Lung microvascular endothelial cell (primary cell): ENCODE data around the gene PDE6B. TPM values are rescaled to one million over a fixed set of nuclear protein-coding genes. Genes with fewer than 3 reads are reported as not detected.
"Not testable (repeated sequence)": the region's sequence is repeated elsewhere in the genome, so short reads cannot be mapped to it uniquely, and the experiment has no call there.

Source experiments
- DNase-seq, 2 donors: peaks; one replicate each; pipeline versions ENCODE4 v3.0.0 to v3.0.0-alpha.2; 2010; ENCODE audit warnings: low read depth in 2 of 2
- total RNA-seq: library from RNA; depleted of rRNA; stranded (reverse); fragments of >200 nt; gene quantifications from 2 replicates; pipeline ENCODE4 v1.2.1, GENCODE V29; 2014

The PDE6B gene
- total RNA-seq, 1 donor from 2014 or later: 7.5 TPM

DNA sequence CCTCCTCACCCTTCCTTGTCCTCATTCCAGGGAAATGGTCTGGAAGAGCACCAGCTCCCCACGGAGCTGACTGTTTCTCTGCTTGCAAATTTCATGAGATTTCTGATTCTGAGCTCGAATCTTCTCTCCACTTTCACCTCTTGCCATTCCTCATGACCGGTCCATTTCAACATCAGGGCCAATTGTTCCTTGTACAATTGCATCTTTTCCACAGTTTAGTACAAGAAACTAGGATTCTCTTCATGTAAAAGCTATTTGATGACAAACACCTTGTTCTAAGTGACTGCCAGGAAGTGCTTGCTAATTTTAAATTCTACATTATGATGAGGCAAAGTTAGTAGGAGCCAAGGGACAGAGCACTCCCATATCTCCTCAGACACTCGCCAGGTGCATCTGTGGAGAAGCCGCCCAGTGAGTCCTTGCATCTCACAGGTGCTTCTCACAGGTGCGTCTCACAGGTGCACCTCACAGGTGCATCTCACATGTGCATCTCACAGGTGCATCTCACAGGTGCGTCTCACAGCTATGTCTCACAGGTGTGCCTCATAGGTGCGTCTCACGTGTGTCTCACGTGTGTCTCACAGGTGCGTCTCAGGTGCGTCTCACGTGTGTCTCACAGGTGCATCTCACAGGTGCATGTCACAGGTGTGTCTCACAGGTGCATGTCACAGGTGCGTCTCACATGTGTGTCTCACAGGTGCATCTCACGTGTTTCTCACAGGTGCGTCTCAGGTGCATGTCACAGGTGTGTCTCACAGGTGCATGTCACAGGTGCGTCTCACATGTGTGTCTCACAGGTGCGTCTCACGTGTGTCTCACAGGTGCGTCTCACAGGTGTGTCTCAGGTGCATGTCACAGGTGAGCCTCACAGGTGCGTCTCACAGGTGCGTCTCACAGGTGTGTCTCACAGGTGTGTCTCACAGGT, 3.0 kb upstream of the PDE6B start:
- no peak for DNase-seq

DNA sequence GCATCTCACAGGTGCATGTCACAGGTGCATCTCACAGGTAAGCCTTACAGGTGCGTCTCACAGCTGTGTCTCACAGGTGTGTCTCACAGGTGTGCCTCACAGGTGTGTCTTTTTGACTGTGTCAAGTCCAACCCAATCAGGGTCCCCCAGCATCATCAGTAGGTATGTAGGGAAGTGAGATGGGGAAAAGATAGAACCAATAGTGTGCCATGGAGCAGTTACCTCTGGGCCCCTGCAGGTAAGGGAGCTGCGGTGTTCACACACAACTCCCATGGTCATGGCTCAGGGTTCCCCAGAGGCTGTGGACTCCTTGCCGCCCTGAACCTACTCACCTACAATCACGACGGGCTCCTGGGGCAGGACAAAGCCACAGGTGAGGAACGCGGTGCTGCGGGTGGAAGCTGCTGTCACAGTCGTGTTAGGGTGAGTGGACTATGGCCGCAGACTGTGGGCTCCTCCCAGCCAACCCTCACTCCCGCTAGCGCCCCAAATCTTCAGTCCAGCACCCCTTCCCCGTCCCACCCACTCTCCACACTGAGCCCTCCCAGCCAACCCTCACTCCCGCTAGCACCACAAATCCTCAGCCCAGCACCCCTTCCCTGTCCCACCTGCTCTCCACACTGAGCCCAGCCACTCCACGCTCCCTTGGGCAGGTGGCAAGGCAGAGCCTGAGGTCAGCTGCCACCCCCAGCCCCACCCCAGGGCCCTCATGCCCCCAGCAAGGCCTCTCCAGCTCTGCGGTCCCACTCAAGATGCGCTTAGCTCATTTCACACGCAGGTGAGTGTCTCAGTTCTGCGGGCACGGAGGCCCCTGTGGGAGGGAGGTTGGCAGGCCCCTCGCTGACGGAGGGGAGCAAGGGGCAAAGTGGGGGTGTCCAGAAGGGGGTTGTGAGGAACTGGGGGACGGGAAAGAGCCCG, 2.1 kb upstream of the PDE6B start:
- no peak for DNase-seq

DNA sequence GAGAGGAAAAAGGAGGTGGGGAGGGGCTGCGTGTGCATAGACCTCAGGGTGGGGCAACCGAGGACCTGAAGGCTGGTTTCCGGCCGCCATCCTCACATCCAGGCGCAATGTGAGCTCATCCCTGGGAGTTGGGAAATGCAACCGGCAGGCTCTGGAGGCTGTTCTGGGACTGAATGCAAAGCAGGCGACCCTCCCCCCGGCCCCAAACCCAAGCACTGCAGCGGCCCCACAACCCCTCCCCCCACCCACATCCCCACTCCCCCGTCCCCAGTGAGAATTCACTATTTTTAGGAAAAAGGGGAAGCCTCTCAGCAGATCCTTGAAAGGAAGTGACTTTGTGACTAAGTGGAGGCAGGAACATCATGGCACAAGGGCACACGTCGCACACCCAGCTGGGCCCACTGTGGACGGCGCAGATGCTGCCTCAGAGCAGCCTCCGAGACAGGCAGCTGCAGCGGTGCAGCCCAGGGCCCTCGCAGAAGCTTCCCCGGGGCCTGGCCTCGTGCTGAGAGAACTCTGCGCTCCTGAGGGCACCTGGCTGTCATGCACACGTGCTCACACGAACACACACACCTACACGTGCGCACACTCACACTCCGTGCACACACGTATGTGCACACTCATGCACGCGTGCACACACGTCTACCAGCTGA, 1.3 kb upstream of the PDE6B start:
- DNase-seq: no peak

DNA sequence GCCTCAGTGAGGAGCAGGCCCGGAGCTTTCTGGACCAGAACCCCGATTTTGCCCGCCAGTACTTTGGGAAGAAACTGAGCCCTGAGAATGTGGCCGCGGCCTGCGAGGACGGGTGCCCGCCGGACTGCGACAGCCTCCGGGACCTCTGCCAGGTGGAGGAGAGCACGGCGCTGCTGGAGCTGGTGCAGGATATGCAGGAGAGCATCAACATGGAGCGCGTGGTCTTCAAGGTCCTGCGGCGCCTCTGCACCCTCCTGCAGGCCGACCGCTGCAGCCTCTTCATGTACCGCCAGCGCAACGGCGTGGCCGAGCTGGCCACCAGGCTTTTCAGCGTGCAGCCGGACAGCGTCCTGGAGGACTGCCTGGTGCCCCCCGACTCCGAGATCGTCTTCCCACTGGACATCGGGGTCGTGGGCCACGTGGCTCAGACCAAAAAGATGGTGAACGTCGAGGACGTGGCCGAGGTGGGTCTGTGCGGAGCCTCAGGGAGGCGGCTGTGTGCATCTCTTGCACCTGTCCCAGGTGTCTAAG, 323 bp downstream of the PDE6B start:
- DNase-seq: no peak

DNA sequence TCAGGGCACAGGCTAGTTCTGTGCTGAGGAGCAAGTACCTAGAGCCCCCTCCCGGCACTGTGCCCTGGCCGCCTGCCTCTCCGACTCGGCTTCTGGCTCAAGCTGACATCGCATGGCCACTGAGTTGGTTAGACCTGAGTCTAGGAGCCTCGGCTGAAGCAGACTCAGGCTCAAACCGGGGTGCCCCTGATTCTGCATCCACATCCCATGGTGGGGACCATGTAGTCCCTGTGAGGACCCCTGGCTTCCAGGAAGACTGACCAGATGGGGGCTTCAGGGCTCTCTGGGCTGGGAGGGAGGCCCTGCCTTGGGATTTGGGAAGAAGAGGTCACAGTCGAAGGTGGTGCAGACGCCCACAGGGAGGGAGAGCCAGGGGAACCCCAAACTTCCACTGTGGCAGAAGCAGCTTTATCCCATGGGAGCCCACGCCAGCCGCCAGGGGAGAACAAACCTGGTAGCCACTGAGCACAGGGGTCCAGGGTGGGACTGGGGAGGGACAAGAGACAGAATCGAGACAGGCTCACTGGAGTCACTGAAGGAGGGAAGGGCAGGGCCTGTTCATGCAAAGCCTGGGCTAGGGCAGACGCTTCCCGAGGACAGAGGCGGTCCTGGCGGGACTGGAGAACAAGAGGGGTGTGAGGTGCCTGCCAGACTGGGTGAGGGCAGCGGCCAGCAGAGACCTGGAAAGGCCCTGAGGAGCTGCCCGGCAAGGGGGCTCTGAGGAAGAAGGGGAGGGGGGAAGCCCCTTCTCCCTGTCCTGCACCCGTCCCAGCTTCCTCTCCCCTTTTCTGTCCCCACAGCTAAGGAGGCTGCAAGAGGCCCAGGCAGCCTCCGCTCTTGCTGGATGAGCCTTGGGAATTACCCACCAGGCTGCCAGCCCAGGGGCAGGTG, 1.1 kb downstream of the PDE6B start:
- no peak for DNase-seq

DNA sequence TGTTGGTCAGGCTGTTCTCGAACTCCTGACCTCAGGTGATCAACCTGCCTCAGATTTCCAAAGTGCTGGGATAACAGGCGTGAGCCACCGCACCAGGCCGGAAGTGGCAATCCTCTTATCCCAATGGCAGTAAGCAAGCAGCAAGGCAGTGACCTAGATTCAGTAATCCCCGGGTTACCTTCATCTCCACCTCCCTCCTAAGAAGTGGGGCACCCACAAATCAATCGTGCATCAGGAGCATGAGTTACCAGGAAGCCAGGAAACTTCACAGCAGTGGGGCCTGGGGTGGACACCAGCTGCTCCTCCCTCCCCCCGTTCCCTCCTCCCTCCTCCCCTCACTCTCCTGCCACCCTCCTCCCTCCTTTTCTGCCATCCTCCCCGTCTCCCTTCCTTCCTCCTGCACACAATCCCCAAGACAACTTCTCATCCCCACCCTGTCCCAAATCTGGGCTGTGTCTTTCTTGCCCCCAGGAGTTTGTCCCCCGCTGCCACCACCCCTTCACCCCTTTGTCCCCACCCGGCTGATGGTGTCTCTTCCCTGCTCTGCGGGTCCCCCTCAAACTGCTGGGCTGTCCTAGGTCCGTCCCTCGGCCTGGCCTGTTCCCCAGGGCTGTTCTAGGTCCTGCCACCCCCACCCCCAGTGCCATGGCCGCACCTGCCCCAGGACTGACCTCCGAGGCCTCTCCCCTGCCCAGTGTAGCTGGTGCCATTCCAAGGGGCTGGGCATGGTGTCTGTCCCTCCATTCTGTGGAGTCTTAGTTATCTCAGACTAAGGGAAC, 2.2 kb downstream of the PDE6B start:
- no peak for DNase-seq

DNA sequence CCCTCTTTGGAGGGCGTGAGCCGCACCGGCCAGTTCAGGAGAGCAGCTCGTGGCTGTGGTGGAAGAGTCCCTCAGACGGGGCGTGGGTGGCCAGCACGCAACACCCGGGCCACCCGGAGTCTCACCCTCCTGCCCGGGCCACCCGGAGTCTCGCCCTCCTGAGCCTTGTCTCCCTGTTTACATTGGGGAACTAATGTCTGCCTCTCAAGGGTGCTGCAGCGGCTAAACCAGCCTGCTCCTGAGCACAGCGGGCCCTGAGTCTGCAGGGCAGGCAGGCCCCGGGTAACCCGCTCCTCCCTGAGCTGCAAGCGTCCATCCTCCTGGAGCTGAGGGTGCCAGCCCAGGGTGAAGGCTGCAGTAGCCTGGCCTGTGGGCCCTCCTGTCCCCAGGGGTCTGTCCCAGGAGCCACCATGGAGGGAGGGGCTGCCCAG, 3.0 kb downstream of the PDE6B start:
- DNase-seq: no peak

DNA sequence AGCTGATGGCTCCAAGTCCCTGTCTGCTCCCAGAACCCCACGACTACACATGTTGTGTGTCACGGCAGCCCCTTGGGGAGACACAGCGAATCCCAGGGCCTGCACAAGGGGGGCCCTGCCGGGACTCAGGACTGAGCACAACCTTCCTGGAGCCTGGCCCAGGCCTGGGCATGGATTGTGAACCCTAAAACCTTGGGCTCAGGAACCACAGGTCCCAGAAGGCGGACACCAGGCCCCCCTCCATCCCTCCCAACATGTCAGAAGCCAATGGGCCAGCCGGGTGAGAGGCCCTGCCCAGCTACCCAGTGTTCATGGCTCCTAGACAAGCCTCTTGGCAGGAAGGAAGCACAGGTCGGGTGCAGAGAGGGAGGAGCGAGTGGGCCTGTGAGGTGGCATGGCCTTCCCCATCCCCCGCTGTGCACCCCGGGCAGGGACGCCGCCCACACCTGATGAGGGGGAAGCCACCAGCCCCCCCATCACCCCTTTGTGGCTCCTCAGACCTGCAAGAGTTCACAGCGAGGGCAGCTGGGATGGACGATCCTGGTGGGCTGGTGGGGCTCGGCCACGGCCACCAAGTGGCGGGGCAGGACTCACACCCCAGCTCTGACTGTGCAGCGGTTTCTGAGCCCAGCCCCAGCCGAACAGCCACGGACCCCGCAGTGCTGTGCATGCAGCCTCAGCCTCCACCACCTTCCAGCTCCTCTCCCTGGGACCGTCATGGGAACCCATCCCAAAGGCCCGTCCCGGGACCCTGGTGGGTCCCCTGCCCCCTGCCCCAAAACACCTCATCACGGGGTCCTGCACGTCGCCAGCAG, 3.7 kb downstream of the PDE6B start:
- DNase-seq: no peak

DNA sequence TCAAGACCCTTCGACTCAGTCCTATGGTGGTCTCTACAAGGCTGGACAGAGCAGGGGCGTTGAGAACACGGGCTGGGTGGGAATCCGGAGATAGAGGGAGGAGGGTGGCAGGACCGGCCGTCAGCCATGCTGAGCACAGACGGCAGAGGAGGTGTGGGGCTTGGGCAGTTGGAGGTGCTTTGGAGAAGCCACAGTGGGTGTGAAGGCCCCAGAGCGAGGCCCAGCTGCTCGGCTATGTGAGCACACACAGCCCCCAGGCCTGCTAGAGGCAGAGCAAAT, 4.2 kb downstream of the PDE6B start:
- no peak for DNase-seq

DNA sequence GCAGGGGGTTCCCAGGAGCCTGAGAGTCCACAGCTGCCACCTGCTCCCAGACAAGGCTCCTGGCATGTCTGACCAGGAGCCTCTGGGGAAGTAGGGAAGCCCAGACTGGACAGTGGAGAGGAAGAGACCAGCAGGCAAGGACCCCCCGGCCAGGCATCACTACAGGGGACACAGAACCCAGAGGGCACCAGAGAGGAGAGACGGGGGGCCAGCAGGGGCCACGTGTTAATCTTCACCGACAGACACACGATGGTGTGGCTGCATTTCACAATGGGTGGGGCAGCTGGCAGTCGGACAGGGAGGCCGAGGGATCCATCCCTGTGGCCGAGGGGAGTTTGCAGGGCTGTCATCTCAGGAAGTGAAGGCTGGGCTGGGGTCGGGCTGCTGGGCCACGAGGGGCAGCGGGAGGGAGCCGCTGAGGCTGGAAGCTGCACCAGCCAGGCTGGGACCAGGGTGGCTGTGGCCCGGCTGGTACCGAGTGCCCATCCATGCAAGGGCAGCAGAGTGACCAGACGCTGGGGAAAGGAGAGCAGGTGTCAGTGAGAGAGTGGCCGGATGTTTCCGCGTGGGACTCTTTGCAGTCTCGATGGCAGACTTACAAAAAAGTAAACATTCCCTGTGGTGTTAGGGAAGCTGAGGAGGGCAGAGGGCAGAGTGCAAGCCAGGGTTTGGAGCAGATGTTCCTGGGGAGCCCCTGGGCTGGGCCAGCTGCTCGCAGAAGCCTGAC, 4.7 kb downstream of the PDE6B start:
- no peak for DNase-seq

DNA sequence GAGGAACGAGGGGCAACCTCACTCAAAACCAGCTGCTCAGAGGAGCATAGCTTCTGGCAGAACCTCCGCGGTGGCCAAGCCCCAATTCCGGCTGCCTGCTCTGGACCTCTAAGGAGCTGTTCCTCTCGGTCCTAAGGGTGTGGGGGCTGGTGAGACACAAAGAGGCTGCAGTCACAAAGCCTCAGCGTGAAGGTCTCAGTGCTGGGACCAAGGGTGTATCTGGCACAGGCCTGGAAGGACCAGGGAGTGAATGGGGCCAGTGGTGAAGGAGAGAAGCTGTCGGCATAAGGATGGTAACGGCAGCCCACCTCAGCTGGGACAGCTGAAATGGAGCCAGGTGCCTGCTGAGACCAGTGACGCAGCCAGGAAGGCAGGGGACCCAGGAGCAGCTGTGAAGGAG, 5.3 kb downstream of the PDE6B start:
- DNase-seq: no peak

DNA sequence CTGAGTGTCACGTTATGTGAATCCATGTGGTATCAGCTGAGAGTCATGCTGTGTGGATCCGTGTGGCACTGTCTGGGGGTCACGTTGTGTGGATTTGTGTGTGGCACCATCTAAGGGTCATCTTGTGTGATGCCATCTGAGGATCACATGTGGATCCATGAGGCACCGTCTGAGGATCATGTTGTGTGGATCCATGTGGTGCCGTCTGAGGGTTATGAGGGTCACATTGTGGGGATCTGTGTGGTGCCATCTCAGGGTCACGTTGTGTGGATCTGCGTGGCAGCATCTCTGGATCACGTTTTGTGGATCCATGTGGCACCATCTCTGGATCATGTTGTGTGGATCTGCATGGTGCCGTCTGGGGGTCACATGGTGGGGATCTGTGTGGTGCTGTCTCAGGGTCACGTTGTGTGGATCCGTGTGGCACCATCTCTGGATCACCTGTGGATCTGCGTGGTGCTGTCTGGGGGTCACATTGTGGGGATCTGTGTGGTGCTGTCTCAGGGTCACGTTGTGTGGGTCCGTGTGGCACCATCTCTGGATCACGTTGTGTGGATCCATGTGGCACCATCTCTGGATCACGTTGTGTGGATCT, 6.9 kb downstream of the PDE6B start:
- DNase-seq: no peak

DNA sequence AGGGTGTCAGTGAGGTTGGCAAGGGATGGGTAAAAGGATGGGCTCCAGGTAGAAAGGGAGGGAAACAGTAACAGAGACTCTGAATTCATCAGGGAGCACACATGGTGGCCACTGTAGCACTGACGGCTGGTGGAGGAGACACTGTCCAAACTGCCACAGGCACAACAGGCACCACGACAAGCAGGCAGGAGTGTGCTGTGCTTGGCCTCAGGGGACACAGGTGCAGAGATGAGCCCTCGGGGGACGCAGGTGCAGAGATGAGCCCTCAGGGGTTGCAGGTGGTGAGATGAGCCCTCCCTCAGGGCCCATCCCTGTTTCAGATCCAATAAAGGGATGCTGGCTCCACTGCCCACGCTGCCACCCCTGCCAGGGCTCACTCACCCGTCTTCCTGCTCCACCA, 7.6 kb downstream of the PDE6B start:
- DNase-seq: no peak

DNA sequence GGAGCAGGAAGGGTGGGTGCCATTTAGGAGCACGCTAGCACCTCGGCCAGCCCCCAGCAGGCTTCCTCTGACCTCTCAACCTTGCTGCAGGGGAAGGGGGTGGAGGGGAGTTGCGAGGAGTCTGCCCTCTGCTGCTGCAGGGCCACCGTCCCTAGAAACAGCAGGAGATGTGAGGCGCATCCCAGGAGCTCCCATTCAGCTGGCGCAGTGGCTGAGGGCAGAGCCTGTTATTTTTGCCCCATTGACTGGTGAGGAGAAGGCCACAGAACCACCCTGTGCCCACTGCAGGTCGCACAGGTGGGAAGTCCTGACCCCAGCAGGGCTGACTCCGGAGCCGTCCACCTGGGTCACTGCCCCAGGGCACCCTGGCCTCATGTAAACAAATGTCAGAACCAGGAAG, 8.0 kb downstream of the PDE6B start:
- no peak for DNase-seq

DNA sequence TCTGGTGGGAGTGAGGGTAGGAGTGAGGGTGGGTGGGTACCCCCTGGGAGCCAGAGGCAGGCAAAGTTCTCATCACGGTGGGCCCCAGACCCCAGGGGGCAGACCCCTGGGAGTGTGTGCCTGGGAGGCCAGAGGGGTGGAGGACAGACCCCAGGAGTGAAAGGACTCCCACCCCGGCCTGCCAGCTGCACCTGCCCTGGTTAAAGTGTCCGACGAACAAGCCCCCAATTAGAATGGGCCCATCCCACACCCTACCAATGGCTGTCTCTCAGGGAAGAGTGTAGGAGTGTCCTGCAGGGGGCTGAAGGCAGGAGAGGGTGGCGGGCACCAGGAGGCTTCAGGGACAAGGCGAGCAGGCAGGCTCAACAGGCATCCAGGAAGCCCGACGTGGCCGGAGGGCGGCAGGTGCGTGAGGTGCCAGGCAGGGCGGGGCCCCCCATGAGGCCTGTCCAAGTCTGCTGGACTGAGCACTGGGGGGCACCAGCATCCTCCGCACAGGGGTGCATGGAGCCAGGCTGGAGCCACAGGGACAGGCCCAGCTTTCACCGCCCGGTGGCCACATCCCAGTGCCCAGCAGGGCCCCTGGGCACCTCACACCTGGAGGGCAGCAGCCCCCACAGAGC, 8.7 kb downstream of the PDE6B start:
- DNase-seq: no peak

DNA sequence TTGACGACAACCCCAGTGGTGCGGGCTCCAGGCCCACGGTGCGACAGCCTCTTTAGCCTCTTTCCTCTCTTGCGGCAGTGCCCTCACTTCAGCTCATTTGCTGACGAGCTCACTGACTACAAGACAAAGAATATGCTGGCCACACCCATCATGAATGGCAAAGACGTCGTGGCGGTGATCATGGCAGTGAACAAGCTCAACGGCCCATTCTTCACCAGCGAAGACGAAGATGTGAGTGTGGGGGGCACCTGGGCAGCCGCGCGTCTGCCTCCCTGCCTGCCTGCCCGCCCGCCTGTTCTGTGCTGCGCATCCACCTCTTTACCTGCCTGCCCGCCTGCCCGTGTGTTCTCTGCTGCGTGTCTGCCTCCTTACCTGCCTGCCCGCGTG, 9.2 kb downstream of the PDE6B start:
- no peak for DNase-seq

DNA sequence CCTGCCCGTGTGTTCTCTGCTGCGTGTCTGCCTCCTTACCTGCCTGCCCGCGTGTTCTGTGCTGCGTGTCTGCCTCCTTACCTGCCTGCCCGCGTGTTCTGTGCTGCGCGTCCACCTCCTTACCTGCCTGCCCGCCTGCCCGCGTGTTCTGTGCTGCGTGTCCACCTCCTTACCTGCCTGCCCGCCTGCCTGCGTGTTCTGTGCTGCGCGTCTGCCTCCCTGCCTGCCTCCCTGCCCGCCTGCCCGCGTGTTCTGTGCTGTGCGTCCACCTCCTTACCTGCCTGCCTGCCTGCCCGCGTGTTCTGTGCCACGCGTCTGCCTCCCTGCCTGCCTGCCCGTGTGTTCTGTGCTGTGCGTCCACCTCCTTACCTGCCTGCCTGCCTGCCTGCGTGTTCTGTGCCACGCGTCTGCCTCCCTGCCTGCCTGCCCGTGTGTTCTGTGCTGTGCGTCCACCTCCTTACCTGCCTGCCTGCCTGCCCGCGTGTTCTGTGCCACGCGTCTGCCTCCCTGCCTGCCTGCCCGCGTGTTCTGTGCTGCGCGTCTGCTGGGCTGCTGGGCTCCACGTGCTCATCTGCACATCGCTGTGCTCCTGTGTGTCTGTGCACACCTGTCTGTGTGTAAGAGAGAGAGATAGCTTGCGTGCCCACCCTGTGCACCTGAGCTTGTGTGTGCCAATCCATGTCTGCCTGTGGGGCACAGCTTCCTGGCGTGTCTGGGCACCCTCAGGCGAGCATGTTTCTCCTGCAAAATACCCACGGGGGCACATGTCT, 9.9 kb downstream of the PDE6B start:
- DNase-seq: not testable (repeated sequence)
